T-cell (primary cell): Measurements from ENCODE around the gene PHETA2. TPM values are rescaled to one million over a fixed set of nuclear protein-coding genes. Genes with fewer than 3 reads are reported as not detected.
A peak's percentile ranks its signal among the peaks of the same experiment; 100 is the strongest.
"Not testable (repeated sequence)": the region's sequence is repeated elsewhere in the genome, so short reads cannot be mapped to it uniquely, and the experiment has no call there.

Source experiments
- ATAC-seq, 4 experiments: fragments of 200-7000 bp in 3 of 4; fragments of 150-1000 bp in 1 of 4; cut with Tn5 transposase; replicated peaks in 1 of 4; 1 replicate in 3 of 4; 2 replicates in 1 of 4; pipeline ENCODE4 v1.10.0; 2021; ENCODE audit warnings: moderate library complexity in 3 of 4, mild to moderate bottlenecking in 2 of 4, moderate number of reproducible peaks in 1 of 4
- CTCF ChIA-PET, 2 donors: fragments of 300-600 bp; sonication (Branson Sonifier 250); formaldehyde crosslinking; loops; one replicate each; lab custom pipeline; 2022; ENCODE audit warnings: antibody characterized with exemption in 2 of 2; lab: Charles Lee
- POLR2A ChIA-PET, 2 donors: fragments of 300-600 bp; sonication (Branson Sonifier 250); formaldehyde crosslinking; loops; one replicate each; lab custom pipeline; 2022; ENCODE audit warnings: antibody characterized with exemption in 2 of 2; lab: Charles Lee
- DNase-seq, 35 experiments: peaks; one replicate each; pipeline versions ENCODE4 v3.0.0 to v3.0.0-alpha.2; 2013 to 2023
- H3K27ac ChIP-seq: one replicate; pipeline ENCODE4 v1.5.1; 2013; ENCODE audit warnings: low read length
- H3K27me3 ChIP-seq, 2 experiments: replicated peaks in 1 of 2; 1 replicate in 1 of 2; 2 replicates in 1 of 2; pipeline versions ENCODE4 v1.6.1 to v1.7.0; 2013; ENCODE audit warnings: low read length in 1 of 2, mixed read lengths in 1 of 2; ENCODE audit not compliant: control insufficient read depth in 2 of 2, insufficient read depth in 2 of 2; ENCODE audit errors: extremely low read depth in 1 of 2
- H3K36me3 ChIP-seq, 2 donors: 1 replicate in 1 of 2; 2 replicates in 1 of 2; pipeline versions ENCODE4 v1.6.1 to v1.7.0; 2013; ENCODE audit warnings: low read length in 1 of 2; ENCODE audit not compliant: control insufficient read depth in 2 of 2, insufficient read depth in 1 of 2; ENCODE audit errors: extremely low read depth in 1 of 2
- H3K4me1 ChIP-seq, 2 experiments: 1 replicate in 1 of 2; 2 replicates in 1 of 2; pipeline versions ENCODE4 v1.6.1 to v1.7.0; 2013; ENCODE audit warnings: low read length in 2 of 2, mixed read lengths in 1 of 2; ENCODE audit not compliant: insufficient read depth in 2 of 2, control insufficient read depth in 1 of 2; ENCODE audit errors: extremely low read depth in 1 of 2
- H3K4me3 ChIP-seq, 2 donors: 1 replicate in 1 of 2; 2 replicates in 1 of 2; pipeline versions ENCODE4 v1.5.1 to v1.7.0; 2013; ENCODE audit warnings: mild to moderate bottlenecking in 2 of 2, low read length in 1 of 2, moderate library complexity in 1 of 2; ENCODE audit not compliant: control insufficient read depth in 1 of 2; ENCODE audit errors: extremely low read depth in 1 of 2
- H3K9me3 ChIP-seq: 2 replicates; pipeline ENCODE4 v1.7.0; 2013
- H3K27ac Mint-ChIP-seq, 2 donors: one replicate each; pipeline ENCODE4 v1.8.0; 2020 to 2021; ENCODE audit warnings: mild to moderate bottlenecking in 2 of 2, mixed read lengths in 2 of 2
- H3K27me3 Mint-ChIP-seq, 2 donors: one replicate each; pipeline ENCODE4 v1.8.0; 2021 to 2022; ENCODE audit warnings: mixed read lengths in 2 of 2
- H3K36me3 Mint-ChIP-seq: one replicate; pipeline ENCODE4 v1.8.0; 2021; ENCODE audit warnings: mixed read lengths
- H3K4me1 Mint-ChIP-seq, 3 donors: one replicate each; pipeline ENCODE4 v1.8.0; 2020 to 2022; ENCODE audit warnings: mixed read lengths in 3 of 3, mild to moderate bottlenecking in 1 of 3
- H3K4me3 Mint-ChIP-seq, 3 donors: one replicate each; pipeline ENCODE4 v1.8.0; 2020 to 2022; ENCODE audit warnings: mild to moderate bottlenecking in 3 of 3, mixed read lengths in 3 of 3, moderate library complexity in 3 of 3
- H3K9me3 Mint-ChIP-seq, 3 donors: one replicate each; pipeline ENCODE4 v1.8.0; 2020 to 2022; ENCODE audit warnings: mixed read lengths in 3 of 3
- WGBS: methylation state at CpG from one replicate; pipeline ENCODE4 v1.1.5; 2013; ENCODE audit warnings: missing lambda C conversion rate; ENCODE audit not compliant: insufficient coverage; 5-methylcytosine and 5-hydroxymethylcytosine counted together
- total RNA-seq, 35 experiments: library from RNA in 6 of 35; stranded (reverse) in 6 of 35; fragments of 120-200 nt in 1 of 35; gene quantifications; one replicate each; pipeline versions ENCODE4 v1.2.1 to v1.2.4 and lab custom pipeline; 2013 to 2026

PHETA2 gene
- total RNA-seq, 5 donors from 2014 or later (not counting 1 experiment from before 2014, with no cell fraction given), result 0.83 to 2.0 (median 1.5) TPM

- Histone ChIP-seq H3K27ac (no peak overlapping the region), H3K4me1 (peaks cover 2 to 28% of the 10 kb centered on the region in 2 experiments), H3K27me3 (no peaks in the 10 kb centered on the region), H3K36me3 (peaks cover 0 to 50% of the 10 kb centered on the region in 2 donors), H3K4me3 (no peak overlapping the region), H3K9me3 (no peaks in the 10 kb centered on the region)
- Mint-ChIP-seq H3K4me1 (peaks cover 39 to 52% (median 51%) of the 10 kb centered on the region in 3 donors), H3K4me3 (no peak overlapping the region), H3K9me3 (no peaks in the 10 kb centered on the region), H3K27ac (no peak overlapping the region), H3K27me3 (no peaks in the 10 kb centered on the region), H3K36me3 (peaks cover 43% of the 10 kb centered on the region)
- DNase-seq (no peak), ATAC-seq (no peak)
- WGBS, result 98% methylated on average over 6 of the region's 6 CpGs
- POLR2A ChIA-PET, result no interaction called here
- CTCF ChIA-PET, result no interaction called here
Measured at GRCh38 chr22:42086051-42086450, 12.0 kb downstream of the PHETA2 start.

GRCh38 chr22:42090596-42091454 lies 16.8 kb downstream of the PHETA2 start, which contains the start of gene NDUFA6:
Gene NDUFA6, minus strand, starts transcription at chr22:42090772. Its CDS starts 28 bp downstream, at chr22:42090744.
- peak within 1 kb of the TSS; percentile 97 to 99 (median 97) for H3K4me3 Mint-ChIP-seq
- H3K27ac Mint-ChIP-seq, result peak within 1 kb of the TSS; percentile 98 to 99
- peaks cover 36 to 49% (median 39%) of the 10 kb centered on the region in 3 donors for H3K4me1 Mint-ChIP-seq
- no peaks in the 10 kb centered on the region for H3K9me3 Mint-ChIP-seq
- WGBS, result under 1% methylated on average over 66 of the region's 71 CpGs
- Histone ChIP-seq H3K27ac (peak within 1 kb of the TSS; percentile 100), H3K36me3 (peaks cover 0 to 15% of the 10 kb centered on the region in 2 donors), H3K9me3 (no peaks in the 10 kb centered on the region), H3K27me3 (no peaks in the 10 kb centered on the region), H3K4me1 (peaks cover 10 to 28% of the 10 kb centered on the region in 2 experiments), H3K4me3 (peak within 1 kb of the TSS; percentile 70 to 90)
- peak; percentile 88 to 92 (median 88) for ATAC-seq
- CTCF ChIA-PET, result interaction anchor here (0.5 to 2.2 kb wide), 16 partner anchors 9 to 402 kb away, joined by 3 to 16 read pairs (median 4); partner anchors contain the start of genes NAGA (in 1 of the 2), SMDT1 (in 1 of the 2) and SNU13 (in 1 of the 2)
- no peaks in the 10 kb centered on the region for H3K27me3 Mint-ChIP-seq
- peak; percentile 93 to 99 (median 98) for DNase-seq
- POLR2A ChIA-PET, result interaction anchor here (0.6 to 3.3 kb wide), 3 partner anchors 11 to 817 kb away, joined by 3 to 36 read pairs (median 3); partner anchors contain the start of genes POLDIP3 (in 1 of the 2) and SMDT1 (in 1 of the 2)
- H3K36me3 Mint-ChIP-seq, result peaks cover 16% of the 10 kb centered on the region

DNA sequence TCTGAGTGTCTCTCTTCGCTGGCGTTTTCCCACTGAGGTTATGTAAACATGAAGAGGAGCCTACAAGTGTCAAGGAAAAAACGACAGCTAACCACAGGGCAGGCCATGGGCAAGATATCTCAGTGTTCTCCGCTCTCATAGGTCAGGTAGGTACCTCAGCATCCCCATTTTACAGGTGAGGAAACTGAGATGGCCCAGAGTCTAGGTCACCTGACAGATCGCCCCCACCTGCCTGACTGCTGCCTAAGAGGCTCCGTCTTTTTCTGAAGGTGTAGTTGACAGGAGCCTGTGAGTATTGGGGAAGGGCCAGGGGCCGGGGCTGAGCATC lies 17.4 kb downstream of the PHETA2 start:
- no peaks in the 10 kb centered on the region for H3K27me3 Mint-ChIP-seq
- ATAC-seq (no peak), DNase-seq (no peak)
- Histone ChIP-seq H3K4me3 (peak overlapping the region; percentile 70 to 90), H3K36me3 (peaks cover 0 to 9% of the 10 kb centered on the region in 2 donors), H3K27ac (peak overlapping the region; percentile 93), H3K27me3 (no peaks in the 10 kb centered on the region), H3K9me3 (no peaks in the 10 kb centered on the region), H3K4me1 (peaks cover 10 to 28% of the 10 kb centered on the region in 2 experiments)
- no peaks in the 10 kb centered on the region for H3K9me3 Mint-ChIP-seq
- ChIA-PET POLR2A (interaction anchor here (0.6 to 3.3 kb wide), 2 partner anchors 11 to 1619 kb away, joined by 3 to 36 read pairs; partner anchors contain the start of gene SMDT1 (in 1 of the 2)), CTCF (interaction anchor here (0.7 to 2.2 kb wide), 13 partner anchors 9 to 375 kb away, joined by 3 to 16 read pairs (median 4); partner anchors contain the start of genes NAGA (in 1 of the 2) and SMDT1 (in 1 of the 2))
- peaks cover 10% of the 10 kb centered on the region for H3K36me3 Mint-ChIP-seq
- 11% methylated on average over 4 of the region's 7 CpGs for WGBS
- H3K27ac Mint-ChIP-seq, result peak overlapping the region; percentile 98 to 99
- H3K4me1 Mint-ChIP-seq, result peaks cover 32 to 46% (median 36%) of the 10 kb centered on the region in 3 donors
- H3K4me3 Mint-ChIP-seq, result peak overlapping the region; percentile 97 to 99 (median 97)

DNA sequence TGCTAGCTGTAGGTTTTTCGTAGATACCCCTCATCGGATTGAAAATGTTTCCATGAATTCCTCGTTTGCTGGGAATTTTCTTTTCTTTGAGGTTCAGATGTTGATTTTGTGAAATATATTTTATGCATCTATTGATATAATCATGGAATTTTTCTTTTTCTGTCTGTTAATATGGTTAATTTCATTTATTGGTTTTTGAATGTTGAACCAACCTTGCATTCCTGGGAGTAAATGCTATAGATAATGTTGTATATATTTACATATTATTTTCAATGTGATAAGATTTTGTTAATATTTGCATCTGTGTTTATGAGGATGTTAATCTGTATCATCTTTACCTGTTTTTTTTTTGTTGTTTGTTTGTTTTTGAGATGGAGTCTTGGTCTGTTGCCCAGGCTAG lies 27.2 kb downstream of the PHETA2 start:
- POLR2A ChIA-PET, result no interaction called here
- Mint-ChIP-seq H3K27me3 (no peaks in the 10 kb centered on the region), H3K9me3 (peaks cover 3 to 15% (median 9%) of the 10 kb centered on the region in 3 donors), H3K27ac (no peak overlapping the region), H3K36me3 (peaks cover 25% of the 10 kb centered on the region), H3K4me1 (peaks cover 0 to 4% (median 2%) of the 10 kb centered on the region in 3 donors), H3K4me3 (no peak overlapping the region)
- Histone ChIP-seq H3K4me3 (no peak overlapping the region), H3K36me3 (no peaks in the 10 kb centered on the region), H3K4me1 (no peaks in the 10 kb centered on the region), H3K9me3 (peaks cover 6% of the 10 kb centered on the region), H3K27me3 (no peaks in the 10 kb centered on the region), H3K27ac (no peak overlapping the region)
- no peak for DNase-seq
- ATAC-seq, result no peak
- CTCF ChIA-PET, result no interaction called here
- WGBS, result no CpG with 5 or more reads among the region's 3 CpGs

DNA sequence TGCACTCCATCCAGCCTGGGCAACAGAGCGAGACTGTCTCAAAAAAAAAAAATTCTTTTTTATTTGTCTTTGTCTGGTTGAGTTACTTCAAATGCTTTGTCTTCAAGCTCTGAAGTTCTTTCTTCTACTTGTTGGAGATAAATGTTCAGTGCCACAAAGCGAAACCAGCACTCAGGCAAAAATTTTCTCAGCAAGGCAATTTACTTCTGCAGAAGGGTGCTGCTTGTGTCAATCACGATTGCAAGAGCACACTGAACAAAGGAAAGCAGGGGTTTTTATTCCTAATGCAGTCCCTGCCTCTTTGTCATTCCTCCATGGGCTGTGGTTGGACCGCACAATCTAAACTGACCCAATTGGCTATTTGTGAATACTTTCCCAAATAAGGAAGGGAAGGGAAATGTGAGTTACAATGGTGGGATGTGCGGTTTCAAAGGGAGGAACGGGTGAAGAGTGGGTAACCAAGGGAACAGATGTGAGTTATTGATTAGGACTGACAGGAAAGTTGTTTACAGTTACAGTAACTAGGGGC lies 30.3 kb downstream of the PHETA2 start:
- POLR2A ChIA-PET, H3K27me3 ChIP-seq, H3K4me3 Mint-ChIP-seq, H3K27ac ChIP-seq, H3K9me3 ChIP-seq, ATAC-seq, H3K27me3 Mint-ChIP-seq, H3K4me1 ChIP-seq, DNase-seq, H3K36me3 ChIP-seq, H3K4me3 ChIP-seq, CTCF ChIA-PET: not testable (repeated sequence)
- H3K36me3 Mint-ChIP-seq, result peaks cover 33% of the 10 kb centered on the region
- H3K9me3 Mint-ChIP-seq, result peaks cover under 1 to 12% (median 9%) of the 10 kb centered on the region in 3 donors
- H3K4me1 Mint-ChIP-seq, result peaks cover 0 to 12% (median 0%) of the 10 kb centered on the region in 3 donors
- 94% methylated on average over 2 of the region's 6 CpGs for WGBS
- H3K27ac Mint-ChIP-seq, result peak overlapping the region in 1 of 2 donors; percentile 38

DNA sequence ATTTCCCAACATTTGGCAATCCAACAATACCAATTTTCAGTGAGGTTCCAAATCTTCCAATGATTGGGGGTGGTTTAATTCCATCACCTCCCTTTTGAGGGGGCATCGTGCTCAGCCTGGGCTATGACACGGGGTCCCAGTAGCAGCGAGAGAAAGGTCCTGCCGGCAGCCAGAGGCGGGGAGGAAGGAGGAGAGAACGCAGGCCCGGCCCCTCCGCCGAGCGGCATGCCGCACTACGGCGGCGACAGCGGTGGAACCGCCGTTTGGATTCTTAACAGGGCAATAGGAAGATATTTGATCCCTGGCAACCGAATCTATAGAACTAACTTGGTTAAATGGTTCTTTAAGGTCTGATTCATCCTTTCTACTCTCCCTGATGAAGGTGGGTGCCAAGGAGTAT lies 34.8 kb downstream of the PHETA2 start:
- WGBS, result no CpG with 5 or more reads among the region's 18 CpGs
- no peak for ATAC-seq

More for the DNA sequence above, 34.8 kb downstream of the PHETA2 start:
- H3K4me1 ChIP-seq, result no peaks in the 10 kb centered on the region
- Mint-ChIP-seq H3K36me3 (peaks cover 21% of the 10 kb centered on the region), H3K9me3 (peaks cover 0 to 4% (median 3%) of the 10 kb centered on the region in 3 donors), H3K27me3 (no peaks in the 10 kb centered on the region), H3K4me1 (peaks cover 0 to 12% (median 0%) of the 10 kb centered on the region in 3 donors), H3K4me3 (no peak overlapping the region), H3K27ac (no peak overlapping the region)
- no peaks in the 10 kb centered on the region for H3K27me3 ChIP-seq
- H3K27ac ChIP-seq, result no peak overlapping the region
- H3K36me3 ChIP-seq, result no peaks in the 10 kb centered on the region
- ChIA-PET POLR2A (no interaction called here), CTCF (no interaction called here)
- no peak overlapping the region for H3K4me3 ChIP-seq
- H3K9me3 ChIP-seq, result peaks cover 3% of the 10 kb centered on the region
- no peak for DNase-seq
